ENCODE measurements around the gene ADCY6.

Gene ADCY6

GRCh38 chr12:48816143-48816854 is 27.4 kb upstream of the ADCY6 start:
- no peak for DNase-seq (ENCODE audit: low read depth in 1 of 2, low spot score in 1 of 2)

GRCh38 chr12:48815126-48816110 is 26.5 kb upstream of the ADCY6 start:
- DNase-seq (ENCODE audit: low read depth in 1 of 2, low spot score in 1 of 2), result no peak

GRCh38 chr12:48814262-48815125 is 25.6 kb upstream of the ADCY6 start:
- DNase-seq (ENCODE audit: low read depth in 1 of 2, low spot score in 1 of 2), result peak; percentile 49 to 71

DNA sequence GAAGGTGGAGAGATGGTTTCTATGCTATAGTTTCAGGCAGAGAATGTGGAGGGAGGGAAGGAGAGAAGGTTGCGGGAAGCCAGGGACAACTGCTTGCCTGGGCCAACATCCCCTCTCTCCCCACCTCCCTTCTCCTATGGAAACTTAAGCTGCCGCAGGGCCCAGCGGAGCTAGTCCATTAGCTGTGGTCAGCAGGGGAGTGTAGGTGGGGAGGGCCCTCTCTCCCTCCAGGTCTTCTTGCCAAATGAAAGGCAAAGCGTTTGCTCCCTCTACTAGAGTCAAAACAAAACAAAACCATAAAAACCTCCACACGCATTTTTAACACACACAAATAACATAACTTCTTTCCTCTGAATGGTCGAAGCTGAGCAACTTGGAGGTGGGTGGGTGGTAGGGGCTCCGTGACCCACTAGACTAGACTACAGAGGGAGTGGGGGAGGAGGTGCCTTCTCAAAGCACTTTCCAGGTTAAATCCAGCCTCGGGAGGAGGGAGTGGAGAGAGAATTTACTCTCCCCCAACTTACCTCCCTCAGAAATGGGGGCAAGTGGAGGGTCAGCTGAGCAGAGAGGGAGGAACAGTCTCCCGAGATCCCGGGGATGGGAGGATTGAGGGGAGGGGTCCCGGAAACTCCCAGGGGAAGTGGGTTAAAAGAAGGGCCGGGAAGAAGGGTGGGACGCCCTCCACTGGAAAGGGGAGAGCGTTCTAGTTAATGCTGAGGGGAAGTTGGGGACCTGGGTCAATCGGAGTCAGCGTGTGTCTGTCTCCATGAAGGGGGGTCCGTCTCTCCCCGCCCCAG is 24.8 kb upstream of the ADCY6 start:
- DNase-seq (ENCODE audit: low read depth in 1 of 2, low spot score in 1 of 2), result no peak

DNA sequence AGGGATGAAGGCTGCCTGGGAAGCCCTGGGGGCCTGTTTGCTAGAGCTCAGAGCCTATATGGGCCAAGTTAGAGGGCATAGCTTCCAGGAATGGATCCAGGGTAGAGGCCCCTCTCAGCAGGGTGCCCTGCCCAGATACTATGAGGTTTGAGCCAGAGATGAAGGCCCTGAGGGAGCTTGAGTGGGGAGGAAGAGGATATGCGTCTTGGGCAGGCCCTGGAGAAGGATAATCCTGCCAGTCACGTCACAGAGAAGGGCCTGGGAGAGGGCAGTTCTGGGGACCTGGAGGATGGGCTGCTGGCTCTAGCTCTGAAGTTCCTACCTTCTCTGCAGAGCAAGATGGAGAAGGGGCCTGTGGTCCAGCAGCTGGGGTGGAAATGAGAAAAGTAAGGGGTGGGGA is 23.5 kb upstream of the ADCY6 start:
- no peak for DNase-seq (ENCODE audit: low read depth in 1 of 2, low spot score in 1 of 2)

DNA sequence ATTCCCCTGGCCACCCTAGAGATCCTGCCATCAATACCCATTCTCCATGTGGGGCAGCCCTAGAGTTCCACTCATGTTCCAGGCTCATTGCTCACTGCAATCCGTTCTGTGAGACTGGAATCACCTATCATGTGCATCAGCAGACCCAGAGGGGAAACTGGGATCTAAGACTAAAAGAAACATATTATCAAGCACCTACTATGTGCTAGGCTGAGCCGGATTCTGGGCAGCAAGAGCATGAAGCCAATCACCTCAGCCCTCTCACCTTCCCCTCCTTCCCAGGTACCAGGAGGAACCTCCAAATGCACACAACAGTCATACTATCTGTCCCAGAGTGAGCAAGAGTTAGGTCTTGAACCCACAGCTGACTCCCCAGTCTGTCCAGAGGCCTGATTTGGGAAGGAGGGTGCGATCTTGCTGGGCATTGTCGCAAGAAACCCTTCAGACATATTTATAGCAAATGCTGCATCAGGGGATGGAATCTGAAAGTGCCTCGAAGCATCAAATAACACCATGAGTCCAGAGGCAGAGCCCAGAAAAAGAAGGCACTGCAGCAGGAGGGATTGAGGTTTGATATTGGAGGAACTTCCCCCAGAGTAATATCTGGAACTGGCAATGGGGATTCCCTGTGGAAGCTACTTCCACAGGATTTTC is 22.7 kb upstream of the ADCY6 start:
- no peak for DNase-seq (ENCODE audit: low read depth in 1 of 2, low spot score in 1 of 2)

DNA sequence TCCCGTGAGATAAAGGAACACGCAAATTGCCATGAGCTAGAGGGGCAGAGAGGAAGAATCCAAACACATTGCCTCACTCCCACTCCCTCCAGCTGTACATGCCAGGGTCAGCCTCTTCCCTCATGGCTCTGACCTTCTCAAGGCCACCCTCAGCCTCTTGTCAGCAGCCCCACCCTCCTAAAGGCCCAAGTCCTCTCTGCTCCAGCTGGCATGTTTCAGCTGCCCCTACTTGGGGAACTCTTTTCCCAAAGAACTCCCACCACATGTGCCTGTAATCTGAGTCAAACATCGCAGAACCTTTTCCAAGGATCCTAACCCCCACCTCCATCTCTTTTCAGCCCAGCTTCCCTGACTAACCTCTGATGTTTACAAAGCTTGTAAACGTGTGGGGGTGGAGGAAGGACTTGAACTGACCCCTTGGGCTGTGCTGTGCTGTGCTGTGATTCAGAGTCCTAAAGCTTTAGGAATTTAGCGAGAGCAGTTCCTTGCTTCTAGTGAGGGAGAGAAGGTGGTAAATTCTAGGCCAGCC is 22.1 kb upstream of the ADCY6 start:
- no peak for DNase-seq (ENCODE audit: low read depth in 1 of 2, low spot score in 1 of 2)

GRCh38 chr12:48807981-48808380 is 19.1 kb upstream of the ADCY6 start:
- no peak for DNase-seq (ENCODE audit: low read depth in 1 of 2, low spot score in 1 of 2)

GRCh38 chr12:48803675-48804074 is 14.8 kb upstream of the ADCY6 start:
- DNase-seq (ENCODE audit: low read depth in 1 of 2, low spot score in 1 of 2), result no peak

DNA sequence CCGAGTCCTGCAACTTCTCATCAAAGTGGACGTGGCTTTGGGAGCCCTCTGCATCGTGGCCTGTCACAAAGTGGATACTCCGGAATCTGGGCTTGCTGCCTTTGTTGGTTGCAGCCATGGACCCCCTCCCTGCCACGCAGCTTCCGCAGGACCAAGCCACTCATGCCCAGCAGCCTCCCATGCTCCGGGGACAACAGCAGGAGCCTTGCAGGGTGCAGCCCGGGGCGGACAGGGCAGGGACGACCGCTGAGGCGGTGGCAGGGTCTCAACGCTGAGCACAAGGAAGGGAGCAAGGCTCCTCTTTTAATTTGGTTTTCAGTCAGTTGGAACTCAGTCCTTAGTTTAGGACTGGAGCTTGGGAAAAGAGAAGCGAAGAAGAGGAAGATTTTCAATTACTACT is 12.1 kb upstream of the ADCY6 start:
- DNase-seq (ENCODE audit: low read depth in 1 of 2, low spot score in 1 of 2), result no peak

DNA sequence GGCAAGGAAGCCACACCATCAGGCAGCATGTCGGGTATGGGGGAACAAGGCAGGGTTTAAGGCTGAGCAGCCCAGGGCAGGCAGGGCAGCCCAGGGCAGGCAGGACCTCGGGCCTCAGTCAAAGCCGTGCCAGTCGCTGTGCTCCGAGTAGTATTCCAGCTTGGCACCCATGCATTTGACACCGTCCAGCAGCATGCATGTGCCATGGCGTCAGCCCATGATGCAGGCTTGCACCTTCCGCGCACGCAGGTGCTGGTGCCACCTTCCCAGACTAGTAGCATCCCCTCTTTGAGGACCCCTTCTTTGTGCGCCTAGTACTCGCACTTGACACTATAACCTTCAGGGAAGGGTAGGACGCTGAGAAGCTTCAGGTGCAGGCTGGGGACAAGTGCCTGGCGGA is 11.6 kb upstream of the ADCY6 start:
- no peak for DNase-seq (ENCODE audit: low read depth in 1 of 2, low spot score in 1 of 2)

DNA sequence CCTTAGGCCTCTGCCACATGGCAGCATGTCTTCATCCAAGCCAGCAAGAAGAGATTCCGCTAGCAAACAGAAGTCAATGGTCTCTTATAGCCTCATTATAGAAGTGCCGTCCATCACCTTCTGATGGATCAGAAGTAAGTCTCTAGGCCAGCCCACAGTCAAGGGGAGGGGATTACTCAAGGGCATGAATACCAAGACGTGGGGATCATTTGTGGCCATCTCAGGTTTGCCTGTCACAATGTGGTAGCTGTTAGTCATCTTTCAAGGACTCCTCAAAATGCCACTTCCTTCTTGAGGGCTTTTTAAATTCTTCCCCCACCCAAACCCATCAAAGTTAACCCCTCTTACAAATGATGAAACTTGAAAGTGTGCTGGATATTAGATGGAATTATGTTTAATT is 8.1 kb upstream of the ADCY6 start:
- DNase-seq (ENCODE audit: low read depth in 1 of 2, low spot score in 1 of 2), result no peak

- no peak for DNase-seq (ENCODE audit: low read depth in 1 of 2, low spot score in 1 of 2)
Observed at GRCh38 chr12:48795550-48796455, 6.9 kb upstream of the ADCY6 start.

DNA sequence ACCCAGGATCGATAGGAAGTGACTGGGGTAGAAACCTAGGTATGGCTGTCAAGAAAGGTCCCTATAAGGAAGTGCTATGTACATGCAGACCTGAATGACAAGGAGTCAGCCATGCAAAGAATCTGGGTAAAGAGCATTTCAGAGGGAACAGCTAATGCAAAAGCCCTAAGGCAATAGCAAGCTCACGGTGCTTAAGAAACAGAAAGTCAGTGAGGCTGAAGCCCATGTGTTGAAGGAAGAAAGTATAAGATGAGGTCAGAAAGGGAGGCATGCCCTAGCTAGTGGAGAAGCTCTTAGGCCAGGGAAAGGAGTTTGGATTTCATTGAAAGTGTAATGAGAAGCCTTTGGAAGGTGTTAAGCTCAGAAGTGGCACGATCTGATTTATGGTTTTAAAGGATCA is 6.0 kb upstream of the ADCY6 start:
- no peak for DNase-seq (ENCODE audit: low read depth in 1 of 2, low spot score in 1 of 2)

- DNase-seq (ENCODE audit: low read depth in 1 of 2, low spot score in 1 of 2), result no peak
Observed at GRCh38 chr12:48793696-48794095, 4.8 kb upstream of the ADCY6 start.

- DNase-seq (ENCODE audit: low read depth in 1 of 2, low spot score in 1 of 2), result no peak
Observed at GRCh38 chr12:48789858-48790326, 1.0 kb upstream of the ADCY6 start.

- DNase-seq (ENCODE audit: low read depth in 1 of 2, low spot score in 1 of 2), result no peak
Observed at GRCh38 chr12:48788524-48788853, 400 bp downstream of the ADCY6 start.

DNA sequence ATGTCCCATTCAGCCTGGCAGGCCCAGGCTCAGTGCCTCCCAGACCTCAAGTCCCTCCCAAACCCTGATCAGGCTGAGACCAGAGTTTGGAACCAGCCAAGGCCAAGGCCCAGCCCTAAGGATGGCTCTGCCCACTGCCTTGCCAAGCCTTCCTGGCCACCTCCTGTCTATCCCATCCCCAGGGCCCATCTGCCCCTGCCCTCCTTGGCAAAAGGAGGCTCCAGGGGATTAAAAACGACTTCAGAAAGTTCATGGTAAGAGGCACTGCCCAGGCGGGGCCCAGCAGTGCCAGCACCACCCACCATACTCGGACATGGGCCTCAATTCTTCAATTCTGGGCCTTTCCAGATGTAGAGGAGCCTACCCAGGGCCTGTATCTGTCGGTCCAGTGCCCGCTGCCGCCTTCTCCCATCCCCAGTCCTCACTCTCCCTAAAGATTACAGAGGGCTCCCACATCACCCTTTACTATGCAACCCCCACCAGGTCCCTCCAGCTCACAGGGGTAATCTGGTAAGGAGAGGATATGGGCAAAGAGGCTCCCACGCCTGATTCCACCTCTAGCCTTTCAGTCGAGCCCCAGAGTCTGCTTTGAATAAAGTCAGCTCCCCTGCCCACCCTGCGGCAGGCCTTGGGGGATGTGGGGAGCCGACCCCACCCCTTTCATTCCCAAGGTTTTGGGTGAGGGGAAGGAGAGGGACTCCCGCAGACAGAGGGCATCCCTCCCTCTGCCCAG is 932 bp downstream of the ADCY6 start:
- no peak for DNase-seq (ENCODE audit: low read depth in 1 of 2, low spot score in 1 of 2)

Measured in activated T-helper 1 cell treated with anti-CD3 and anti-CD28 coated beads, Interleukin-2, amount 50 U/mL, for 16 hours (primary cell).